Measurements from ENCODE around the gene CYBRD1. TPM values are rescaled to one million over a fixed set of nuclear protein-coding genes. Genes with fewer than 3 reads are reported as not detected.
A peak's percentile ranks its signal among the peaks of the same experiment; 100 is the strongest.

Gene CYBRD1
- total RNA-seq (10 to 100 TPM; 53.1 to 53.5 TPM), polyA plus RNA-seq (ENCODE audit: insufficient read depth, low read depth, low replicate concordance) (60.1 TPM)
- long read RNA-seq, donor 1, full-length matches to known transcripts = 30 of 30 reads
- long read RNA-seq, donor 1, partial matches to known transcripts = 0 of 30 reads
- long read RNA-seq, donor 1, other reads (novel, unspliced or antisense) = 0 of 30 reads
- long read RNA-seq, donor 2, full-length matches to known transcripts = 16 of 16 reads
- long read RNA-seq, donor 2, partial matches to known transcripts = 0 of 16 reads
- long read RNA-seq, donor 2, other reads (novel, unspliced or antisense) = 0 of 16 reads

- TF ChIP-seq POLR2A (IDR thresholded peaks at IDR 0.05) (peak; percentile 51), CTCF (IDR thresholded peaks at IDR 0.05) (no peak)
- Histone ChIP-seq H3K4me3 (peak within 1 kb of the TSS; percentile 66 to 82), H3K9me3 (no peaks in the 10 kb centered on the region), H3K27me3 (no peaks in the 10 kb centered on the region), H3K27ac (peak within 1 kb of the TSS; percentile 88 to 95), H3K36me3 (ENCODE audit: low read depth, missing control alignments) (no peaks in the 10 kb centered on the region), H3K4me1 (peaks cover 11% of the 10 kb centered on the region)
- intact Hi-C loops (cut with DNase I; ENCODE audit: low total_unique reads) = no loop called here
- 0 to 2% methylated on average over 10 to 39 of the region's 45 CpGs for WGBS, 2 donors
- DNase-seq = peak; percentile 86
Measured at GRCh38 chr2:171522052-171522787, at the start of gene CYBRD1. Gene CYBRD1, plus strand, starts transcription at chr2:171522474. Its CDS starts 72 bp downstream, at chr2:171522546.

GRCh38 chr2:171475979-171476378 is 46.3 kb upstream of the CYBRD1 start:
- no peaks in the 10 kb centered on the region for H3K9me3 ChIP-seq
- no peak overlapping the region for H3K27ac ChIP-seq
- no peaks in the 10 kb centered on the region for H3K27me3 ChIP-seq
- no peaks in the 10 kb centered on the region for H3K4me1 ChIP-seq
- no peak overlapping the region for H3K4me3 ChIP-seq
- H3K36me3 ChIP-seq (ENCODE audit: low read depth, missing control alignments) = no peaks in the 10 kb centered on the region
- no peak for TF ChIP-seq CTCF (IDR thresholded peaks at IDR 0.05)
- no peak for TF ChIP-seq POLR2A (IDR thresholded peaks at IDR 0.05)
- 78 to 85% methylated on average over 1 of the region's 1 CpG for WGBS, 2 donors
- no peak for DNase-seq
- intact Hi-C loops (cut with DNase I; ENCODE audit: low total_unique reads) = no loop called here

DNA sequence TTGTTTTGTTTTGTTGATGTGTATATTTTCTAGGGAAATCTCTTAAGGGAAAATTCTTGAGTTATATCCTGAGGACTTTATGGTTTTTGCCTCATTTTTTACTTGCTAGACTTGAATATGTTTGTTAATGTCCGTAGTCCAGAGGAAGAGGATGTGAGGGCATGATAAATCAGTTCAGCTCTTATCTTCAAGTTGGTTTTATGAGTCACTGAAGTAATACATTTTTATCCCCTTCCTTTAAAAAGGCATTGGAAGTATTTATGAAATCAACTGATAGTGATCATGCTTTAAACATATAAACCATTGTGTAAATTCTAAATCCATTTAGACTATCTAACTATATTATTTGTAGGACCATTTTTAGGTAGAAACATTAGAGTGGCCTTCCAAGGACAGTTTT is 43.9 kb upstream of the CYBRD1 start:
- 70 to 84% methylated on average over 1 of the region's 1 CpG for WGBS, 2 donors
- H3K27me3 ChIP-seq = no peaks in the 10 kb centered on the region
- no peak for DNase-seq
- H3K4me3 ChIP-seq = no peak overlapping the region
- no peaks in the 10 kb centered on the region for H3K36me3 ChIP-seq (ENCODE audit: low read depth, missing control alignments)
- H3K9me3 ChIP-seq = no peaks in the 10 kb centered on the region
- no peak for TF ChIP-seq POLR2A (IDR thresholded peaks at IDR 0.05)
- no peak for TF ChIP-seq CTCF (IDR thresholded peaks at IDR 0.05)
- H3K27ac ChIP-seq = no peak overlapping the region
- intact Hi-C loops (cut with DNase I; ENCODE audit: low total_unique reads) = no loop called here
- no peaks in the 10 kb centered on the region for H3K4me1 ChIP-seq

GRCh38 chr2:171479154-171479814 is 43.0 kb upstream of the CYBRD1 start:
- Histone ChIP-seq H3K36me3 (ENCODE audit: low read depth, missing control alignments) (no peaks in the 10 kb centered on the region), H3K27me3 (no peaks in the 10 kb centered on the region), H3K9me3 (no peaks in the 10 kb centered on the region), H3K4me1 (no peaks in the 10 kb centered on the region), H3K4me3 (no peak overlapping the region), H3K27ac (no peak overlapping the region)
- intact Hi-C loops (cut with DNase I; ENCODE audit: low total_unique reads) = no loop called here
- DNase-seq = no peak
- WGBS, 2 donors = 90% methylated on average over 3 of the region's 3 CpGs
- no peak for TF ChIP-seq POLR2A (IDR thresholded peaks at IDR 0.05)
- TF ChIP-seq CTCF (IDR thresholded peaks at IDR 0.05) = no peak

Measured in testis (tissue), 5 donors.